GM23338 (cell line): ENCODE data around the gene KLK11. TPM values are rescaled to one million over a fixed set of nuclear protein-coding genes. Genes with fewer than 3 reads are reported as not detected.
A peak's percentile ranks its signal among the peaks of the same experiment; 100 is the strongest.

Experiments
- ATAC-seq: fragments of 200-7000 bp; cut with Tn5 transposase; 3 replicates; pipeline ENCODE4 v1.9.1; 2020
- DNase-seq: peaks from one replicate; pipeline ENCODE4 v3.0.0-alpha.2; 2015; ENCODE audit warnings: low spot score
- H2AFZ ChIP-seq: fragments of 200-600 bp; sonication (generic); 2 replicates; pipeline ENCODE4 v1.8.0; 2016; ENCODE audit warnings: antibody characterized with exemption, mild to moderate bottlenecking, moderate library complexity
- H3F3A ChIP-seq: fragments of 200-600 bp; sonication (generic); replicated peaks from 2 replicates; pipeline ENCODE4 v1.8.0; 2017; ENCODE audit warnings: antibody characterized with exemption, mixed run types, low read depth
- H3K27ac ChIP-seq: fragments of 200-600 bp; sonication (generic); 2 replicates; pipeline ENCODE4 v1.6.1; 2016; ENCODE audit warnings: low read depth
- H3K27me3 ChIP-seq: fragments of 200-600 bp; sonication (generic); 2 replicates; pipeline ENCODE4 v1.8.0; 2016; ENCODE audit warnings: mild to moderate bottlenecking, mixed run types, moderate library complexity; ENCODE audit not compliant: insufficient read depth
- H3K36me3 ChIP-seq: fragments of 200-600 bp; sonication (generic); 2 replicates; pipeline ENCODE4 v1.8.0; 2016; ENCODE audit warnings: mild to moderate bottlenecking; ENCODE audit not compliant: insufficient read depth
- H3K4me1 ChIP-seq: fragments of 200-600 bp; sonication (generic); 2 replicates; pipeline ENCODE4 v1.8.0; 2016; ENCODE audit warnings: mild to moderate bottlenecking, moderate library complexity; ENCODE audit not compliant: insufficient read depth
- H3K4me2 ChIP-seq: fragments of 200-600 bp; sonication (generic); 2 replicates; pipeline ENCODE4 v1.7.1; 2017; ENCODE audit warnings: mixed run types
- H3K4me3 ChIP-seq: fragments of 200-600 bp; sonication (generic); 2 replicates; pipeline ENCODE4 v1.6.1; 2016; ENCODE audit warnings: mixed run types
- H3K79me2 ChIP-seq: fragments of 200-600 bp; sonication (generic); replicated peaks from 2 replicates; pipeline ENCODE4 v1.8.0; 2017; ENCODE audit warnings: mild to moderate bottlenecking; ENCODE audit not compliant: insufficient read depth
- H3K9me2 ChIP-seq: fragments of 200-600 bp; sonication (generic); 2 replicates; pipeline ENCODE4 v1.8.0; 2017; ENCODE audit not compliant: insufficient read depth
- H4K20me1 ChIP-seq: fragments of 200-600 bp; sonication (generic); replicated peaks from 2 replicates; pipeline ENCODE4 v1.8.0; 2017; ENCODE audit warnings: mild to moderate bottlenecking; ENCODE audit not compliant: insufficient read depth
- H3K27ac Mint-ChIP-seq: 2 replicates; pipeline ENCODE4 v1.8.0; 2020; ENCODE audit warnings: inconsistent platforms, mild to moderate bottlenecking, moderate library complexity, mixed read lengths
- H3K27me3 Mint-ChIP-seq: 3 replicates; pipeline ENCODE4 v1.8.0; 2022; ENCODE audit warnings: low read depth, mild to moderate bottlenecking, moderate library complexity, mixed read lengths, inconsistent platforms; ENCODE audit not compliant: insufficient read depth, poor library complexity
- H3K36me3 Mint-ChIP-seq: 3 replicates; pipeline ENCODE4 v1.8.0; 2021; ENCODE audit warnings: low read depth, mild to moderate bottlenecking, inconsistent platforms, moderate library complexity, mixed read lengths
- H3K4me1 Mint-ChIP-seq: 3 replicates; pipeline ENCODE4 v1.8.0; 2020; ENCODE audit warnings: mild to moderate bottlenecking, inconsistent platforms, mixed read lengths
- H3K4me3 Mint-ChIP-seq: 3 replicates; pipeline ENCODE4 v1.8.0; 2021; ENCODE audit warnings: moderate library complexity, mild to moderate bottlenecking, inconsistent platforms, mixed read lengths
- H3K9me3 Mint-ChIP-seq: 3 replicates; pipeline ENCODE4 v1.8.0; 2020; ENCODE audit warnings: moderate library complexity, mild to moderate bottlenecking, inconsistent platforms, mixed read lengths
- ETS1 ChIP-seq: IDR thresholded peaks from 2 replicates; pipeline ENCODE4 v1.6.1; 2016; ENCODE audit warnings: antibody characterized with exemption
- EZH2 ChIP-seq: fragments of 200-600 bp; sonication (generic); IDR thresholded peaks from one replicate; pipeline ENCODE4 v1.8.0; 2017; ENCODE audit warnings: antibody characterized with exemption, mild to moderate bottlenecking, low read depth; ENCODE audit not compliant: unreplicated experiment
- EZH2phosphoT487 ChIP-seq: fragments of 200-600 bp; sonication (generic); IDR thresholded peaks from one replicate; pipeline ENCODE4 v1.8.1; 2018; ENCODE audit warnings: antibody characterized with exemption; ENCODE audit not compliant: unreplicated experiment
- REST ChIP-seq: IDR thresholded peaks from one replicate; pipeline ENCODE4 v1.6.1; 2018; ENCODE audit warnings: antibody characterized with exemption; ENCODE audit not compliant: unreplicated experiment
- ZNF462 ChIP-seq: fragments of 250-450 bp; sonication (Bioruptor Pico); IDR thresholded peaks from 2 replicates; pipeline ENCODE4 v1.5.0; 2020; ENCODE audit warnings: mild to moderate bottlenecking, moderate library complexity
- polyA plus RNA-seq: library from polyadenylated mRNA; unstranded; fragments of >200 nt; fragmentation: Nextera tagmentation; extraction: Ambion mirVana; gene quantifications from 2 replicates; pipeline ENCODE4 v1.2.1, GENCODE V29; 2016
- total RNA-seq: library from RNA; depleted of rRNA; stranded (reverse); fragments of >200 nt; shearing (Covaris generic); gene quantifications from 2 replicates; pipeline ENCODE4 v1.2.3, GENCODE V29; 2014
- TF ChIP-seq, protein P1 (sequence below), 2 experiments: fragments of 200-600 bp in 1 of 2; sonication (generic) in 1 of 2; conservative IDR thresholded peaks; 2 replicates each; pipeline versions ENCODE4 v1.5.1 to v1.6.1; 2016 to 2017; ENCODE audit warnings: antibody characterized with exemption in 2 of 2, low read depth in 2 of 2, mild to moderate bottlenecking in 2 of 2, moderate library complexity in 1 of 2

Gene KLK11
- total and polyA plus RNA-seq, 2 experiments from 2014 or later: not detected

DNA sequence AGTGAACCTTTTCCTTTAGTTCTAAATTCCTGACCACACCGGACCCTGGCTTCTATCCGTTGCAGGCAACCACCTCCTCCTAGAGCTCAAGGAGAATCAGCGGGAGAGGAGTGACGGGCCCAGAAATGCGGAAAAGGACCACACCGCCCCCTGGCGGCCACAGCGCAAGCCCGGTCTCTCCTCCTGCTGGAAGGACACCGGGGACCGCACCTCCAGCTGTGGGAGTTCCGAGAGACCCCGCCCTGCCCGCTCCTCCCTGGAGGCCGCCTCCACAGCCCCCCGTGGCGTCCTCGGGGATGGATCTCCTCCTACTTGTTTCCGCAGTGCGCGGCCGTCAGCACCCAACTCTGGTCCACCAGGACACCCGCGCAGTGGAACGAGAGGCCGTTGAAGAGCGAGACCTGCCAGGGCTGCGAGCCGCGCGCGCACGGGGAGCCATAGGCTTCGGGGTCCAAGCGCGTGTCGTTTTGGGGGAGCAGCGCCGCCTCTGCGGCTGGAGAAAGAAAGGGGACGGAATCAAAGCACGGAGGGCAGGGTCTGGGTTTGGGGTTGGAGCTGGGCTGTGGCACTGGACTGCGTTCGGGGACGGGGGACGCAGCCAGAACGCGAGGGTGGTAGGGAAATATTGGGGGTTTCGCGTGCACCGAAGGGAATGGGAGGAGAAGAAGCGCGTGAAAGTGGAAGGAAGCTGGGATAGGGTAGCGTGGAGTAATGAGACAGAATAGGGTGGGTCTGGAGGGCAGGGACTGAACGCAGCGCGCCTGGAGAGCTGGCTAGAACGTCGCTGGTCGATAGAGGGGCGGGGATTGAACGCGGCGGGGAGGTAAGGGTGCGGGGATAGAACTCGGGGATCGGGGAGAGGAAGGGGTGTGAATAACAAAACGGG lies 9.4 kb downstream of the KLK11 start (continued):
- no peak for TF ChIP-seq ZNF462

GRCh38 chr19:51015691-51016267 lies 10.6 kb downstream of the KLK11 start:
- H3K9me2 ChIP-seq: no peaks in the 10 kb centered on the region
- H3F3A ChIP-seq: no peaks in the 10 kb centered on the region
- H2AFZ ChIP-seq: no peak overlapping the region
- no peak overlapping the region for H3K4me2 ChIP-seq
- peaks cover 32% of the 10 kb centered on the region for H3K27me3 Mint-ChIP-seq
- H3K4me1 ChIP-seq: no peaks in the 10 kb centered on the region; the same call in 1 of the 2 replicates
- TF ChIP-seq, protein P1, sequence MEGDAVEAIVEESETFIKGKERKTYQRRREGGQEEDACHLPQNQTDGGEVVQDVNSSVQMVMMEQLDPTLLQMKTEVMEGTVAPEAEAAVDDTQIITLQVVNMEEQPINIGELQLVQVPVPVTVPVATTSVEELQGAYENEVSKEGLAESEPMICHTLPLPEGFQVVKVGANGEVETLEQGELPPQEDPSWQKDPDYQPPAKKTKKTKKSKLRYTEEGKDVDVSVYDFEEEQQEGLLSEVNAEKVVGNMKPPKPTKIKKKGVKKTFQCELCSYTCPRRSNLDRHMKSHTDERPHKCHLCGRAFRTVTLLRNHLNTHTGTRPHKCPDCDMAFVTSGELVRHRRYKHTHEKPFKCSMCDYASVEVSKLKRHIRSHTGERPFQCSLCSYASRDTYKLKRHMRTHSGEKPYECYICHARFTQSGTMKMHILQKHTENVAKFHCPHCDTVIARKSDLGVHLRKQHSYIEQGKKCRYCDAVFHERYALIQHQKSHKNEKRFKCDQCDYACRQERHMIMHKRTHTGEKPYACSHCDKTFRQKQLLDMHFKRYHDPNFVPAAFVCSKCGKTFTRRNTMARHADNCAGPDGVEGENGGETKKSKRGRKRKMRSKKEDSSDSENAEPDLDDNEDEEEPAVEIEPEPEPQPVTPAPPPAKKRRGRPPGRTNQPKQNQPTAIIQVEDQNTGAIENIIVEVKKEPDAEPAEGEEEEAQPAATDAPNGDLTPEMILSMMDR (conservative IDR thresholded peaks at IDR 0.05; ENCODE audit: low read depth in 2 of 2): no peak
- TF ChIP-seq REST (no peak), EZH2 (no peak), EZH2phosphoT487 (no peak), ETS1 (no peak)
- H3K4me3 ChIP-seq: no peak overlapping the region
- H3K4me1 Mint-ChIP-seq: peaks cover 7% of the 10 kb centered on the region
- peaks cover 32% of the 10 kb centered on the region for H3K27me3 ChIP-seq
- H3K79me2 ChIP-seq: no peaks in the 10 kb centered on the region
- ATAC-seq: no peak
- no peak overlapping the region for H3K27ac ChIP-seq
- H3K27ac Mint-ChIP-seq: no peak overlapping the region
- H3K9me3 Mint-ChIP-seq: peaks cover 10% of the 10 kb centered on the region
- H4K20me1 ChIP-seq: no peaks in the 10 kb centered on the region
- peak overlapping the region; percentile 52; the same call in 2 of the 3 replicates for H3K4me3 Mint-ChIP-seq
- no peak for DNase-seq
- peaks cover 3% of the 10 kb centered on the region; the same call in 1 of the 3 replicates for H3K36me3 Mint-ChIP-seq
- H3K36me3 ChIP-seq: no peaks in the 10 kb centered on the region
